HCT116 (cell line): Measurements from ENCODE around the gene ZNF469. TPM values are rescaled to one million over a fixed set of nuclear protein-coding genes. Genes with fewer than 3 reads are reported as not detected.

Source experiments
- ATAC-seq: fragments of 200-7000 bp; cut with Tn5 transposase; 2 replicates; pipeline ENCODE4 v1.9.1; 2020; ENCODE audit warnings: mild to moderate bottlenecking, moderate library complexity
- BruUV-seq: library from RNA; stranded (reverse); fragments of 400-500 nt; replicated peaks from 2 replicates; lab custom pipeline; 2021; lab: Mats Ljungman, UMichigan
- CTCF ChIA-PET: fragments of 300-600 bp; sonication (Branson Sonifier 250); formaldehyde crosslinking; loops from one replicate; lab custom pipeline; 2021; ENCODE audit warnings: antibody characterized with exemption; lab: Charles Lee
- POLR2A ChIA-PET: fragments of 300-600, 350-600 bp; sonication (Branson Sonifier 250); formaldehyde crosslinking; loops from one replicate; lab custom pipeline; 2021; ENCODE audit warnings: antibody characterized with exemption; lab: Charles Lee
- RAD21 ChIA-PET, 2 experiments: fragments of 300-600 bp; sonication (Branson Sonifier 250); formaldehyde crosslinking; loops; one replicate each; lab custom pipeline; 2023; ENCODE audit warnings: low total read pairs in 2 of 2; ENCODE audit not compliant: uncharacterized antibody in 2 of 2, unreplicated experiment in 2 of 2, low non-redundant PET in 1 of 2; lab: Charles Lee
- DNase-seq: peaks from one replicate; pipeline ENCODE4 v3.0.0-alpha.2; 2010; ENCODE audit warnings: low read depth, low spot score
- H2AFZ ChIP-seq: fragments of 200-600 bp; shearing (Covaris generic), sonication (generic); 2 replicates; pipeline ENCODE4 v1.6.1; 2017; ENCODE audit warnings: low read depth, mixed run types, mixed read lengths, antibody characterized with exemption, low read length; ENCODE audit not compliant: poor library complexity, severe bottlenecking
- H3K27ac ChIP-seq: 2 replicates; pipeline ENCODE4 v1.5.1; 2012; ENCODE audit warnings: low read depth, low read length
- H3K27me3 ChIP-seq: fragments of 200-600 bp; sonication (generic); 2 replicates; pipeline ENCODE4 v1.6.1; 2016; ENCODE audit warnings: mixed run types, low read length, mixed read lengths; ENCODE audit not compliant: insufficient read depth
- H3K36me3 ChIP-seq, 2 experiments: fragments of 200-500 bp in 1 of 2; fragments of 200-600 bp in 1 of 2; sonication (Bioruptor generic) in 1 of 2; sonication (generic) in 1 of 2; 2 replicates each; pipeline versions ENCODE4 v1.5.1 to v1.6.1; 2014 to 2016; ENCODE audit warnings: low read length in 2 of 2, inconsistent platforms in 1 of 2, mixed read lengths in 1 of 2, mixed run types in 1 of 2; ENCODE audit not compliant: insufficient read depth in 2 of 2, control insufficient read depth in 1 of 2
- H3K4me1 ChIP-seq, 2 experiments: fragments of 200-600 bp in 1 of 2; sonication (generic) in 1 of 2; 2 replicates each; pipeline versions ENCODE4 v1.5.1 to v1.6.1; 2012 to 2017; ENCODE audit warnings: low read length in 2 of 2, inconsistent platforms in 1 of 2, mild to moderate bottlenecking in 1 of 2, mixed read lengths in 1 of 2, mixed run types in 1 of 2, moderate library complexity in 1 of 2; ENCODE audit not compliant: insufficient read depth in 2 of 2, control insufficient read depth in 1 of 2
- H3K4me2 ChIP-seq: fragments of 200-600 bp; sonication (generic); 2 replicates; pipeline ENCODE4 v1.6.1; 2017; ENCODE audit warnings: mixed run types, low read length, mixed read lengths
- H3K4me3 ChIP-seq, 2 experiments: fragments of 200-600 bp in 1 of 2; sonication (generic) in 1 of 2; replicated peaks in 1 of 2; 2 replicates each; pipeline ENCODE4 v1.5.1; 2011 to 2016; ENCODE audit warnings: low read length in 2 of 2, control low read depth in 1 of 2, low read depth in 1 of 2, mild to moderate bottlenecking in 1 of 2, mixed read lengths in 1 of 2, mixed run types in 1 of 2
- H3K79me2 ChIP-seq: fragments of 200-600 bp; sonication (generic); 2 replicates; pipeline ENCODE4 v1.6.1; 2017; ENCODE audit warnings: mild to moderate bottlenecking, mixed run types, low read length, moderate library complexity, mixed read lengths; ENCODE audit not compliant: insufficient read depth
- H3K9ac ChIP-seq: fragments of 200-600 bp; sonication (generic); 2 replicates; pipeline ENCODE4 v1.6.1; 2016; ENCODE audit warnings: low read length, mixed read lengths
- H3K9me2 ChIP-seq: fragments of 200-600 bp; sonication (generic), shearing (Covaris generic); 2 replicates; pipeline ENCODE4 v1.6.1; 2017; ENCODE audit warnings: mixed run types, mild to moderate bottlenecking, moderate library complexity; ENCODE audit not compliant: insufficient read depth
- H3K9me3 ChIP-seq, 2 experiments: fragments of 200-500 bp in 1 of 2; fragments of 200-600 bp in 1 of 2; sonication (Bioruptor generic) in 1 of 2; sonication (generic) in 1 of 2; 2 replicates each; pipeline ENCODE4 v1.6.1; 2014 to 2017; ENCODE audit warnings: low read length in 2 of 2, mixed read lengths in 2 of 2, inconsistent platforms in 1 of 2, low read depth in 1 of 2, mild to moderate bottlenecking in 1 of 2, mixed run types in 1 of 2, moderate library complexity in 1 of 2; ENCODE audit not compliant: control insufficient read depth in 1 of 2, insufficient read depth in 1 of 2
- H4K20me1 ChIP-seq: fragments of 200-600 bp; sonication (generic), shearing (Covaris generic); 2 replicates; pipeline ENCODE4 v1.6.1; 2017; ENCODE audit warnings: mixed run types, mild to moderate bottlenecking, moderate library complexity; ENCODE audit not compliant: insufficient read depth
- CBX3 ChIP-seq: IDR thresholded peaks from 2 replicates; pipeline ENCODE4 v1.6.1; 2012; ENCODE audit warnings: low read depth
- EZH2 ChIP-seq: fragments of 200-600 bp; sonication (generic); IDR thresholded peaks from 2 replicates; pipeline ENCODE4 v1.6.1; 2017; ENCODE audit warnings: antibody characterized with exemption, mixed run types
- EZH2phosphoT487 ChIP-seq: fragments of 200-600 bp; IDR thresholded peaks from 2 replicates; pipeline ENCODE4 v1.6.1; 2018; ENCODE audit warnings: antibody characterized with exemption, borderline replicate concordance
- JUND ChIP-seq: IDR thresholded peaks from 2 replicates; pipeline ENCODE4 v1.6.1; 2012
- POLR2A ChIP-seq: IDR thresholded peaks from 2 replicates; pipeline ENCODE4 v1.7.0; 2011; ENCODE audit warnings: borderline replicate concordance; ENCODE audit not compliant: insufficient read depth, insufficient read length; ENCODE audit errors: extremely low read depth
- POLR2AphosphoS5 ChIP-seq: IDR thresholded peaks from 2 replicates; pipeline ENCODE4 v1.6.1; 2011; ENCODE audit warnings: mild to moderate bottlenecking, low read depth, low read length, moderate library complexity
- RAD21 ChIP-seq: IDR thresholded peaks from 2 replicates; pipeline ENCODE4 v1.6.1; 2012; ENCODE audit warnings: low read depth, mild to moderate bottlenecking
- SIN3A ChIP-seq: IDR thresholded peaks from 2 replicates; pipeline ENCODE4 v1.6.1; 2012; ENCODE audit warnings: low read depth
- TCF7L2 ChIP-seq: IDR thresholded peaks from 2 replicates; pipeline ENCODE4 v1.7.0; 2011; ENCODE audit warnings: borderline replicate concordance, inconsistent platforms; ENCODE audit not compliant: insufficient read depth, insufficient read length; ENCODE audit errors: extremely low read depth
- YY1 ChIP-seq: IDR thresholded peaks from 2 replicates; pipeline ENCODE4 v1.6.1; 2011; ENCODE audit warnings: low read length, low read depth, moderate library complexity, mild to moderate bottlenecking; ENCODE audit not compliant: insufficient replicate concordance; ENCODE audit errors: extremely low read depth
- intact Hi-C: fragments of 100-400 bp; cut with micrococcal nuclease; formaldehyde crosslinking; loops from 2 replicates; pipeline ENCODE4 v1.10.0; 2022
- total RNA-seq: library from RNA; stranded (reverse); gene quantifications from one replicate; pipeline ENCODE4 v1.2.1, GENCODE V29; 2021; ENCODE audit not compliant: unreplicated experiment
- TF ChIP-seq, protein P1 (sequence below): IDR thresholded peaks from 2 replicates; pipeline ENCODE4 v1.6.1; 2012
- TF ChIP-seq, protein P2 (sequence below): IDR thresholded peaks from 2 replicates; pipeline ENCODE4 v1.6.1; 2012; ENCODE audit warnings: low read depth
- TF ChIP-seq, protein P3 (sequence below): IDR thresholded peaks from 2 replicates; pipeline ENCODE4 v1.6.1; 2011; ENCODE audit warnings: mild to moderate bottlenecking, low read length, moderate library complexity; ENCODE audit not compliant: insufficient replicate concordance; ENCODE audit errors: extremely low read depth
- TF ChIP-seq, protein P4 (sequence below): IDR thresholded peaks from 2 replicates; pipeline ENCODE4 v1.6.1; 2012

Gene ZNF469
- total RNA-seq, 1 experiment from 2014 or later: 5.9 TPM

DNA sequence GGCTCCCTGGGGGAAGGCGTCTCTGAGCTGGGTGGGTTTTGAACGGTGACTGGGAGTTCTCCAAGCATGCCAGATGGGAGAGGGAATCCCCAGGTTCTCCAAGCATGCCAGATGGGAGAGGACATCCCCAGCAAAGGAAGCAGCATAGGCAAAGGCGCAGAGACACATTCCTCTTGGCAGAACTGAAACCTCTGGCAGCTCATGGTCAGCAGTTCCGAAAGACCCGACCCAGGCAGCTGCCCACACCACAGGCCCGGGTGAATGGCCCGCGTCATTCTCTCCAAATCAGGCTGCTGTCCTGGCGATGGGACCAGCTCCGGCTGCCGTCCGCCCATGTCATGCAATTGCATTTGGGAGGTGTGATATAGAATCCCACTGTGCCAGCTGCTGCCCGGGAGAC lies 8.0 kb downstream of the ZNF469 start:
- Histone ChIP-seq H3K9me2 (no peaks in the 10 kb centered on the region), H3K4me3 (no peak overlapping the region), H3K4me1 (peaks cover 0 to 4% of the 10 kb centered on the region in 2 experiments; a peak in 1 of 4 replicates), H3K27me3 (no peaks in the 10 kb centered on the region), H2AFZ (no peak overlapping the region), H4K20me1 (no peaks in the 10 kb centered on the region), H3K79me2 (peaks cover 32% of the 10 kb centered on the region; the same call in 1 of the 2 replicates), H3K36me3 (peaks cover 0 to 4% of the 10 kb centered on the region in 2 experiments; a peak in 1 of 4 replicates), H3K27ac (no peak overlapping the region), H3K4me2 (no peak overlapping the region), H3K9me3 (no peaks in the 10 kb centered on the region), H3K9ac (no peak overlapping the region)
- POLR2A ChIA-PET: no interaction called here
- DNase-seq (no peak), ATAC-seq (no peak)
- RAD21 ChIA-PET: no interaction called here
- BruUV-seq: no TSS peak
- intact Hi-C loops: no loop called here
- CTCF ChIA-PET: no interaction called here
- TF ChIP-seq CBX3 (no peak), TCF7L2 (no peak), POLR2A (no peak), RAD21 (no peak), EZH2 (no peak), POLR2AphosphoS5 (no peak), YY1 (no peak), EZH2phosphoT487 (no peak), JUND (no peak), SIN3A (no peak)
- TF ChIP-seq, protein P1, sequence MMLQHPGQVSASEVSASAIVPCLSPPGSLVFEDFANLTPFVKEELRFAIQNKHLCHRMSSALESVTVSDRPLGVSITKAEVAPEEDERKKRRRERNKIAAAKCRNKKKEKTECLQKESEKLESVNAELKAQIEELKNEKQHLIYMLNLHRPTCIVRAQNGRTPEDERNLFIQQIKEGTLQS: no peak
- TF ChIP-seq, protein P2, sequence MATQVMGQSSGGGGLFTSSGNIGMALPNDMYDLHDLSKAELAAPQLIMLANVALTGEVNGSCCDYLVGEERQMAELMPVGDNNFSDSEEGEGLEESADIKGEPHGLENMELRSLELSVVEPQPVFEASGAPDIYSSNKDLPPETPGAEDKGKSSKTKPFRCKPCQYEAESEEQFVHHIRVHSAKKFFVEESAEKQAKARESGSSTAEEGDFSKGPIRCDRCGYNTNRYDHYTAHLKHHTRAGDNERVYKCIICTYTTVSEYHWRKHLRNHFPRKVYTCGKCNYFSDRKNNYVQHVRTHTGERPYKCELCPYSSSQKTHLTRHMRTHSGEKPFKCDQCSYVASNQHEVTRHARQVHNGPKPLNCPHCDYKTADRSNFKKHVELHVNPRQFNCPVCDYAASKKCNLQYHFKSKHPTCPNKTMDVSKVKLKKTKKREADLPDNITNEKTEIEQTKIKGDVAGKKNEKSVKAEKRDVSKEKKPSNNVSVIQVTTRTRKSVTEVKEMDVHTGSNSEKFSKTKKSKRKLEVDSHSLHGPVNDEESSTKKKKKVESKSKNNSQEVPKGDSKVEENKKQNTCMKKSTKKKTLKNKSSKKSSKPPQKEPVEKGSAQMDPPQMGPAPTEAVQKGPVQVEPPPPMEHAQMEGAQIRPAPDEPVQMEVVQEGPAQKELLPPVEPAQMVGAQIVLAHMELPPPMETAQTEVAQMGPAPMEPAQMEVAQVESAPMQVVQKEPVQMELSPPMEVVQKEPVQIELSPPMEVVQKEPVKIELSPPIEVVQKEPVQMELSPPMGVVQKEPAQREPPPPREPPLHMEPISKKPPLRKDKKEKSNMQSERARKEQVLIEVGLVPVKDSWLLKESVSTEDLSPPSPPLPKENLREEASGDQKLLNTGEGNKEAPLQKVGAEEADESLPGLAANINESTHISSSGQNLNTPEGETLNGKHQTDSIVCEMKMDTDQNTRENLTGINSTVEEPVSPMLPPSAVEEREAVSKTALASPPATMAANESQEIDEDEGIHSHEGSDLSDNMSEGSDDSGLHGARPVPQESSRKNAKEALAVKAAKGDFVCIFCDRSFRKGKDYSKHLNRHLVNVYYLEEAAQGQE: no peak
- TF ChIP-seq, protein P3, sequence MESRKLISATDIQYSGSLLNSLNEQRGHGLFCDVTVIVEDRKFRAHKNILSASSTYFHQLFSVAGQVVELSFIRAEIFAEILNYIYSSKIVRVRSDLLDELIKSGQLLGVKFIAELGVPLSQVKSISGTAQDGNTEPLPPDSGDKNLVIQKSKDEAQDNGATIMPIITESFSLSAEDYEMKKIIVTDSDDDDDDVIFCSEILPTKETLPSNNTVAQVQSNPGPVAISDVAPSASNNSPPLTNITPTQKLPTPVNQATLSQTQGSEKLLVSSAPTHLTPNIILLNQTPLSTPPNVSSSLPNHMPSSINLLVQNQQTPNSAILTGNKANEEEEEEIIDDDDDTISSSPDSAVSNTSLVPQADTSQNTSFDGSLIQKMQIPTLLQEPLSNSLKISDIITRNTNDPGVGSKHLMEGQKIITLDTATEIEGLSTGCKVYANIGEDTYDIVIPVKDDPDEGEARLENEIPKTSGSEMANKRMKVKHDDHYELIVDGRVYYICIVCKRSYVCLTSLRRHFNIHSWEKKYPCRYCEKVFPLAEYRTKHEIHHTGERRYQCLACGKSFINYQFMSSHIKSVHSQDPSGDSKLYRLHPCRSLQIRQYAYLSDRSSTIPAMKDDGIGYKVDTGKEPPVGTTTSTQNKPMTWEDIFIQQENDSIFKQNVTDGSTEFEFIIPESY: no peak
- TF ChIP-seq, protein P4, sequence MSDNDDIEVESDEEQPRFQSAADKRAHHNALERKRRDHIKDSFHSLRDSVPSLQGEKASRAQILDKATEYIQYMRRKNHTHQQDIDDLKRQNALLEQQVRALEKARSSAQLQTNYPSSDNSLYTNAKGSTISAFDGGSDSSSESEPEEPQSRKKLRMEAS: no peak
